ENCODE results near the gene NRG3. TPM values are rescaled to one million over a fixed set of nuclear protein-coding genes. Genes with fewer than 3 reads are reported as not detected.

Gene NRG3
- total RNA-seq, 1 experiment from 2014 or later, result not detected

DNA sequence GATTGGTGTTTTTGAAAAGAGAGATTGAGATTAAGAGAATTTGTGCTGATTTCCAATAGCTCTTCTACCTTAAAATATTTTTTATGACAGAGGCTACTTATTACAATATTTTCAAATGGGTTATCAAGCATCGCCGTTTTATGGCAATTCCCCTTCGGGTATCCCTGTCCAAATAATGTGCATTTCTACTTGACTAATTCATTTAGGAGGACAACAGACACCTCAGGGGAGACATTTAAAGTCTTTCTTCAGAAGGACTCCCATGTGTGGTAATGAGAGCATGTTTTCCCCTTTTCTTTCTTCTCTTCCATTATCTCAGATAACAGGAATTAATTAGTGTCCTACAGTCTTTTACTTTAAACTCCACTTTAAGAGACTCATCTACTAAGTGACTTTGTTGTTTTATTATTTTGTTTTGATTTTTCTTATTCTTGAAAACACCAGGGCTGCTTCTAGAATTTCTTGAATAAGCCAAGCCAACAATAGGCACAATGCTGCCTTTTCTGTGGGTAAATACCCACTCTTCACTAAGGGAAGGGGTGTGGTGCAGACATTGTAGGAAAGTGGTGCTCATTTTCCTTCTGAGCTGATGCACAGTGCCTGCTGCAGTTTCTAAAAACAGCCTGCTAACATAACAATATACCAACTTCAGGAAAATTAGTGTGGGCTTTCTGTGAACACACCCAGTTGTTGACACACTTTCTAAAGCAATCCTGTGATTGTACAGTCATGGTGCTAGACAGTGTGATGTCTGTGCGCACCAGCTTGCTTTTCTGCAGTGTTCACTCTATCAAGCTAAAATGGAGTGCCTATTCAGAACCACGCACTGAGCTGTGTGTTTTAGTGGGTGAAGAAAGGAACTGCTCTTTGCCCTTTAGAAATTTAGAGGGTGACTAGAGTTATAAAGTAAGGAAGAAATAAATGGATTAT lies 597.7 kb downstream of the NRG3 start:
- no peak for DNase-seq (ENCODE audit: low spot score)

DNA sequence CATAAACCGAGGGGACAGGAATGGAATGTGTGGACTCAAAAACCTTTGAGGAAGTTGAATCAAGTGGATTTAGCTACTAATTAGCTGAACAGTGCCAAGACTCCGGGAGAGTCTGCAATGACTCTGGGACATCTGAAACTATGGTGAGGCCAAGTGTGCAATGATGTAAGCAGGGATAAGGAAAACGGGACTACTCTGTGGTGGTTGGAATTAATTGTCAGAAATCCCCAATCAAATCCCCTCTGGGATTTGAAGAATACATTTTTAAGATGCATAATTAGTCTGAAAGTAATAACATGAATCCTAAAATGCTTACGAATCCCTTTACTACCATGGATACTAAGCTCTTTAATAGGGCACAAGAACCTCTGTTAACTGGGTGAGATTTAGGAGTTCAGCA lies 602.8 kb downstream of the NRG3 start:
- DNase-seq (ENCODE audit: low spot score), result no peak

DNA sequence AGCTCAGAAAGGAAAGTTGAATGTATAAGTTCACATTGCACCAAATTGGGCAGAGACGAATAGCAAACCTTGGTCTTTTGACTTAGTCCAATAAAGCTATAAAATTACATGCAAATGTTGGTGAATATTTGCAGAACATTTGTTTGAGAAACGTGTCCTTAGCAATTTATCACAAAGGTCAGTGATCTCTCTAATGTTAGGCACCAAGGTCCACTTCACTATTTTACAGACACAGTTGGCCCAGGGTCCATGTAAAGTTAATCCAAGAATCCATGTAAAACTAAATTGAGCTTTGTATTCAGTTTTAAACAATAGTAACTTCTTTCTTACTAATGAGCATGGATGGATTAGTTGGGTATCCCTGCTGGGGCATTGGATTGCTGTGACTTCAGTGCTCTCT lies 617.7 kb downstream of the NRG3 start:
- no peak for DNase-seq (ENCODE audit: low spot score)

DNA sequence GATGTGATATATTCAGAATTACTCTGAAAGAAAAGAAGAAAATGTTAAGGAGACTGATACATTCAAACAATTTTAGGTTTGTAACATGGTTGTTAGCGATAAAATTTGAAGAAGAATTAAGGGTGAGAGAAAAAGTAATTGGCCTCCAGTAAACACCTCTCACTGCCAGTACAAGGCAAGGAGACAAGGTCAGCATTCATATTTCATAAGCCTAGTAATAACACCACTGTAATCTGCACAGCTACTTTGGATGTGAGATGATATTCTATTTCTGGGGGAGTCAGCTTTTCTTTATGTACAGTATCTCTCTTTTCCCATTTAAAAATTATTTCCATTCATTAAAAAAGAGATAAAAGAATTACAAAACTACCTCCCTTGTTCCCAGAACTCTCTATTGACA lies 621.1 kb downstream of the NRG3 start:
- DNase-seq (ENCODE audit: low spot score), result no peak

DNA sequence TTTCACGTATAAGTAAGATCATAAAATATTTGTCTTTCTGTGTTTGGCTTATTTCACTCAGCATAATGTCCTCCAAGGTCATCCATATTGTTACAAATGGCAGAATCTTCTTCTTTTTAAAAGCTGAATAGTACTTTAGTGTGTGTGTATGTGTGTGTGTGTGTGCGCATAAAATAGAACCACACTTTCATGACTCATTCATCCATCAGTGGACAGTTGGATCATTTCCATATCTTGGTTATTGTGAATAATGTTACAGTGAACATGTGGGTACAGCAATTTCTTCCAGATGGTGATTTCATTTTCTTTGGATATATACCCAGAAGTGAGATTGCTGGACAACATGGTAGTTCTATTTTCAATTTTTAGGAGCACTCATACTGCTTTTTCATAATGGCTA lies 622.4 kb downstream of the NRG3 start:
- DNase-seq (ENCODE audit: low spot score), result peak; percentile 18

DNA sequence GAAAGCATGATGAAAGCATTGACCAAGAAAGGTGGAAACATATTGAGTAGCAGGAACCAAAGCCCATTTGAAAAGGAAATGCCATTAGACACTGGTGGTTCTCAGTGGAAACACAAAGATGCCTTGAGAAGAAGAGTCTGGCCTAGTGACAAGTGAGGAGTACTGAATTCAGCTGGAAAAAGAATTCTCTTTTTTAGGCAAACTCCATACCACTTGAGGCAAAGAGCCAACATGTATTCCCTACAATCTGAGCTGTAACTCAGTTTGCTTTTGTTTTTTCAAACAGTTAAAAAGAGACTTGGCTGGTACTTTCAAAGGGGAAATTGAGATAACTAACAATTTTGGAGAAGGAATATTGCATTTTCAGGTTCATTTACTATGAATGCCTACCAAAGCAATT lies 624.0 kb downstream of the NRG3 start:
- DNase-seq (ENCODE audit: low spot score), result no peak

DNA sequence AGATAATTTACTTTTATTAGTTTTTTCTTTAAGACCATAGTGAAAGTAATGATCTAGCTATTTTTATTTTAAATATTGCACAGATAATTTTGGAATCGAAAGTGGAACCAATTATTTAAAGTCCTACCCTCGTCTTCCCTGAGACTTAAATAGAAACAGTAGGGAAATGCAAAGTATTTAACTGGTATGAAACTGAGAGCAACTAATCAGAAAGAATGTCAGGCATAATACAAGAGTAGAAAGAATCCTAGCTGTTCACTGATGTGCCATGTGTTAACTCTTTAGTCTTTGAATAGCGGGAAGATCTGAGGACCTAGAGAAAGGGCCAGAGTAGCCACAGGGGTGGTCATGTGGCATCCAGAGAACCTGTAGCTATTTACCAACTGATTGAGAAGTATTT lies 630.0 kb downstream of the NRG3 start:
- no peak for DNase-seq (ENCODE audit: low spot score)

DNA sequence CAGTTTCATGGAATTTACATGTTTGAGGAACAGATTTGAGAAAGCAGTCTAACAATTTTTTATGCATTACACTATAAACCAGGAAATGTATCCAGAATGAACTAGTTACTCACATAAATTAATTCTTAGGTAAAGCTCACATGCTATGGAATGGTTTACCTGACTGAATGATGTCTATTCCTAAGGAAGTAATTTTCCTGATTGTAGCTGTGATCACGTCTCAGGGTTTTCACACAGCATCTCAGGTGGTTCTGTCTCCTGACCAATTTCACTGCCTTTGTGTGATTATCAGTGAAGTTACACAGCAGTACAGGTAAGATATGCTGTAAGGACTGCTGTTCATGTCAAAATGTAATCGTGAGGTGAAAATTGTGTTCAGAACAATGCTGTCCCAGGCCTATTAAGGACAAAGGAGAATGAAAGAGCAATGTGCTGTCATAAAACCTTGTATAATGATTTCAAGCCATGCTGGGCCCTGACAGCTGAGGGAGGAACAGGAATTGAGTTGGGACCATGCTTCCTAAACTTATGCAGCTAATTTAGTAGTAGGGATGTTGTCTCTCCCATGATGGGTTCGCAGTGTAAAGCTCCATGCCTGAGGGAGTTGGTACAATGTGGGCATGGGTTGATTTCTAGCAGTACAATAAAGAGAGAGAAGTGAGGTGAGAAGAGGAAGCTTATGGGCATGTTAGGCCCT lies 631.8 kb downstream of the NRG3 start:
- DNase-seq (ENCODE audit: low spot score), result no peak

DNA sequence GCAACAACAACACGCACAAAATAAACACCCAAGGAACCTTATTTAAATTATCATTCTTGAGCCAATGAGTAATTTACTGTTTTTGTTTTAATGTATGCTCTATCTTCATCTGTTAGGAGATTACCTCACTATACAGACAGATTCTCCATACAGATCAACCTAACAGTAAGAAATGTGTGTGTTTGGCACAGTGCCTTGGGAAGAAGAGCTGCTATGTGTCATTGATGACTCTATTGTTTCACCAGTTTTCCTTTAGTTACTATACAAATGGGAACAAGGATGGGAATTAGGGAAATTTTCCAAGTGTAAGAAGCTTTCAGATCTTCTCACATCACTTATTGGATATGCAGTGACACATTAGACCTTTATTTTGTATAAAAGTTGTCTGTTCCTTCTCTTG lies 640.3 kb downstream of the NRG3 start:
- DNase-seq (ENCODE audit: low spot score), result no peak

DNA sequence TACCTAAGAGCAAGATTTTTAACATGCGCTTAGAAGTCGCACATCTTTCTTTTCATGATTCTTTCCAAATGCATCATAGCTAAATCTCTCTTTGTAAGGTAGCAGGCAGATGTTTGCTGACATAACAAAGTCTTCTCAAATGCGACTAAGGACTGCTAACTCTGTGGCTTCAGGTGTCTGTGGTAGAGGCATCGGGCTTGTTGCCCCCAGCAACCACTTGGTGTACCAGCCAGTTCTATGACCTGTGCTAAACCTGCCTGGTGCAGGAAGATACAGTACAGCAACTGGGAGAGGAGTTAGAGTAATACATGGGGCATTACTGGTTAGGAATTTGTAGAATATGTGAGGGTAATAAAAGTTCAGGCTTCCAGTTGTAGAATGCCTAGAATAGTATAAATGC lies 654.1 kb downstream of the NRG3 start:
- peak; percentile 6 for DNase-seq (ENCODE audit: low spot score)

DNA sequence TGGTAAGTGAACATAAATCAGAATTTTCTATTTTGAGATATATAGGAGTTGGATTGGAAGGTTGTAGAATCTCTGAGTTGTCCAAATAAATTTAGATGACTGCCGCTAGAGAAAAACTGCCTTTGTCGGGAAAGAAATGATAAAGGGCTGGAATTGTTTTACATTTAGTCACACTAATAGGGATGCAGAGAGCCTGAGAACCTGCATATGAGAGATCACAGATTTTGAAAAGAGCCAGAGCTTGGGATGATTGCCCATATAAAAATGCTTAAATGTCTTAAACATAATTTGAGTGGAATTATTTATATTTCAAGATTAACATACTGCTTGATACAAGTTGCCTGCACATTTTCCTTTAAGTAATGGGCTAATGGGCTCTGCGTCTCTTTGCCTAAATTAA lies 660.5 kb downstream of the NRG3 start:
- no peak for DNase-seq (ENCODE audit: low spot score)

DNA sequence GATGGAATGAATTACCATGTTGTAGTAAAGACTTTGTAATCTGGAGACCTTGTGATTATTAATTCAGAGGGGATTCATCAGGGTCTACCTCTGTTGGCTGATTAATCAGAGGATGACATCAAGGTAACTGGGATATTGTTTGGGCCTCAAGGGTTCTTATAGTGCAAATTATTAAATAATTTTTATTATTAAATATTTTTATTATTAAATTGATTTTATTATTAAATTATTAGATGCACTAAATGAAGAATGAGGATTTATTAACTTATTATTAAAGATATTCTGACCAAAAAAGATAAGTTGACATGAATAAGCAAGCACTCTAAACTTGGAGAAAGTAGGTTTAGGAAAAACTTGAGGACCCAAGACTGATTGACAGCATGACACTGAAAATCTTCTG lies 661.7 kb downstream of the NRG3 start:
- no peak for DNase-seq (ENCODE audit: low spot score)

DNA sequence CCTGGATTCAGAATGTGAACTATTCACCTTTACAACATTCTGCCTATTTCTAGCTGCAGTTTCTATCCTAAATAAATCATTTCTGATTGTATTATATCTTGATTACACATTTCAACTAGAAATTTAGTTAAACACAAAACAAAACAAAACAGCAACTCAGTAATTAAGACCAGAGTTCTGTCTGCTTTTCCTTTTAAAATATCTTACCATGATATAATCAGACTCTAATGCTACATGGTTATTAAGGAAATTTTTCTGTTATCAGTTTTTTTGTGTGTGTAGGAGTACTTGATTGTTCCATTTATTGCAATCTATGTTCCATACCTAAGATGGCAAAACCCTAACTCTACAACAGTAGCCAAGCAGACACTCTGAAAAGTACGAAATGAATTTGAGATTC lies 663.3 kb downstream of the NRG3 start:
- DNase-seq (ENCODE audit: low spot score), result no peak

DNA sequence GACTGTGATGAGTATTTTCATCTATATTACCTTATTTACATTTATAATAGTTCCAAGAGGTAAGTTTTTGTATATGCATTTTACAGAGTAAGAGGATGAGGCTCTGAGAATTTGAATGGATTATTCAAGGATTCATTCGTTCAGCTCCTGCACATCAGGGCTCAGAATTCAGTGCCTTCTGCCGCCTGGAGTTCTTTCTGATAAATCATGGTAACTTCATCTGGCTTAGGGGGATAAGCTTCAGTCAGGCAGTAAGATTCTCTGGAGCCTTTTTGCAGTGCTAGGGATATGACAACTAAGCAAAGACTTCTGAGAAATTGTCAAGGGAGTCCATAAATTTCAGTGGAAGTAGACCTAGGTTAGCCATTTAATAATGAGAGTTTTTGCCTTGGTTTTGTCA lies 668.6 kb downstream of the NRG3 start:
- DNase-seq (ENCODE audit: low spot score), result no peak

DNA sequence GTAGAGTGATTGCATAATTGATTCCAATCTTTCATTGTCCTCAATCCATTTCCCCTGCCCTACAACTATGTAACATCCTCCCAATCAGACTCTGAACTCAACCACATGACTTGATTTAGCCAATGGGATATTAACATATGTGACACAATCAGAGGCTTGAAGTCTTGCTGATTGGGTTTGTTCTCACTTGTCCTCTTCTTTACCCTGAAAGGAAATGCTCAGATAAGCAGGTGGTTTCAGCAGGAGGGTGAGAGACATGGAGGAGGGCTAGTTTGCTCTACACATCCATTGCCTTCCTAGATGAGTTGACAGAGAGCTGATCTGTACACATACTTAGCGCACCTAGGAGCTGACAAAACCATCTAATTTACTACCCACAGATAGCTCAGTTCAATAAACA lies 669.4 kb downstream of the NRG3 start:
- DNase-seq (ENCODE audit: low spot score), result no peak

DNA sequence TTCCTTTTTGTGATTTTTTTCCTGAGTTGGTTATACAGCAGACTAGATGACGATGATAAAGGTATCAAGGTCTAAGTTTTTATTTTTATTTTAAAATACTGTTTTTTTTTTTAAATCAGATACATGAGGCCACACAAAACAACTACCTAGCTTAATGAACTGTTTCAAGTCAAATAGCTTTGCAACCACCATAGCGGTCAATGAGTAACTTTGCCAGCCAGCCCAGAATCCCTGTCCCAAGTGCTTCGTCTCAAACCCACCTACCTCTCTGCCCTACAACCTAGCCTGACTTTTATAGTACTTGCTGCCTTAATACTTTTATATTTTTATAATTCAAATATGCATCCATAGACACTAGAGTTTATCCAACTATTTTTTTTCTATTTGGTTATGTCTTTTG lies 676.5 kb downstream of the NRG3 start:
- no peak for DNase-seq (ENCODE audit: low spot score)

DNA sequence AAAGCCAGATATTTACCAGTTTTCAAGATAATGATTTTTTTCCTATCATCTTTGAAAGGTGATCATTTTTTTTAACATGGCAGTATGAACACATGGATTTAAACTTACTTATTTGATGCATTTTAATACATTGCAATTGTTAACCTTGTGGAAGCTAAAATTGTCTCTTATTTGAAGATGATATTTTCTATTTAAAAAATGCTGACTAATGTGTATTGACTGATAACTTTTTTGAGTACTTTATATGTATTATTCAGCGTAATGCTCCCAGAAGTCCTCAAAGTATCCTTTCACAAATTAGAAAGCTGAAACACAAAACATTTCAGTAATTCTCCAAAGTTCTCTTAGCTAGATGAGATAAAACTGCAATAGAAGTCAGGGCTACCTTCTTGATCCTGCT lies 677.3 kb downstream of the NRG3 start:
- DNase-seq (ENCODE audit: low spot score), result no peak

DNA sequence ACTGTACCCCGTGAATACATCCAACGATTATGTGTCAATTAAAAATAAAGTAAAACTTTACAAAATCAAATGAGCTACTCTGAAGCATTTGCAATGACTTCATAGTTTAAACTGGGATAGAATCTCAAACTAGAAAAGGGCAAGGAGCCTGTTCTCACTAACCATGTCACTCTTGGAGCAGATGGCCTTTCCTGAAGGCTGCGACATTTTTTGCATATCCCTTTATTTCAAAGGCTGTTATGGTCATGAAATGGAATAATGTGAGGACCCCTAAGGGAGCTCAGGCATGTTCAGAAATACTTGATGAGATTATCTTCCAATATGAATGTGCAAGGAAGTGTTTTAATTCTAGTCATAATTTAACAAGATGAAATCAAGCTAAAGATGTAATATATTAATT lies 679.4 kb downstream of the NRG3 start:
- no peak for DNase-seq (ENCODE audit: low spot score)

DNA sequence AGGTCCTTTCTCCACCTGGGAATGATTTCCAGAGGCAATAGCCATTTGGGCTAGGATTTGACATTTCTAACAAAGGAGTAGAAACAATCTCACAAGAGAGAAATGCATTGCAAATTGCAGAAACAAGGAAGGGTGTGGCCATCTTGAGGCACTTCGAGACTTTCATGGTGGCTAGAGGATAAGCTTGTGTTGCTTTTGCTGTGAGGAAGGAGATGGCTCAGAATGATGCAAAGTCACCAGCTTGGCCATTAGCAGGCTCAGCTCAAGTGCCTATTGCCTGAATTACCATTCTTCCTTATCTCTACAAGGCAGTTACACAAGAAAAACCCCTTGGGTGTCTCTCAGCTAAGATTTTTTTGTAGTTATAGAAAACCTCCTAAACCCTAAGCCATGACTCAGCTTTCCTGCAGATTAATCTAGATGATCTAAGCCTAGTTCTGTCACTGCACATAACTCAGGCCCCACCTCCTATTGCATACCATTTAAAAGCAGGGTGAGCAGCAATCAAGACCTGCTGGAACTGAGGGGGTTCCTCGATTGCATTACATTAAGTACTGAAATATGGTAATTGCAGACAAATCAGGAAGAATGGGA lies 683.1 kb downstream of the NRG3 start:
- DNase-seq (ENCODE audit: low spot score), result peak; percentile 31

DNA sequence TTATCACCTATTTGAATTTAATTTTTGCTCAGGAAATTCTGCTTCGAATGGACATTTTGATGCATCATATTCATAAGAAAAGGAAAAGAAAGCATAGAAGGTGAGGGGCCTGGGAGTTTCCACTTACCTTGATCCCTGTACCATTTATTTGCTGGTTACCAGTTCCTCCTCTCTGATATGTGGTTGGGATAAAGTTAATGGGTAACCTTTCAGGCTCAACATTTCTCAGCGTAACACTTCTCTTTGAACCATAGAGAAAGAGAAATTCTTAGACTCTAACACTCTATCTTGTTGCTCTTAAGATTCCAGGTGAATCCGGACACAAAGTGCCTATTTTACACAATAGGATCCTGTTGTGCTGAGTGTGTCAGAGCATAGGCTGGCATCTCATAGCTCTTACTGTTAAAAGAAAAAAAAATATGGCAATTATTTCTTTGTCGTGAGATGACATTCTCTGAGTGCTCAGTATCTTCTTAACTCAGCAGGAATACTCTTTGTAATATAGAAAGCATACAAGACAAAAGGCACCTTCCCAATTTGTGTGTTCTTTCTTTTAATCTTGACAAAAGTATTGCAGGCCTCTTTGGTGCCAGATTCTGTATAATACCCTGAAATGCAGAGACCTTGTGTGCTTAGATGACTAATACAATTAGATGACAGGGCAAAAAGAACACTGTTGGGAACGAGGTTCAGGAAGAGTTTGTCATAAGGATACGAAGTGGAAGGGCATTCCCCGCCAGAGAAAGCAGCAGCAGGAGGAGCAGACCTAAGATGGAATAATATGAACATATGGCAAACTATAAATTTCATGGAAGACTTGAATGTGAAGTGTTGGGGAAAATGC lies 689.6 kb downstream of the NRG3 start:
- peak; percentile 73 for DNase-seq (ENCODE audit: low spot score)

DNA sequence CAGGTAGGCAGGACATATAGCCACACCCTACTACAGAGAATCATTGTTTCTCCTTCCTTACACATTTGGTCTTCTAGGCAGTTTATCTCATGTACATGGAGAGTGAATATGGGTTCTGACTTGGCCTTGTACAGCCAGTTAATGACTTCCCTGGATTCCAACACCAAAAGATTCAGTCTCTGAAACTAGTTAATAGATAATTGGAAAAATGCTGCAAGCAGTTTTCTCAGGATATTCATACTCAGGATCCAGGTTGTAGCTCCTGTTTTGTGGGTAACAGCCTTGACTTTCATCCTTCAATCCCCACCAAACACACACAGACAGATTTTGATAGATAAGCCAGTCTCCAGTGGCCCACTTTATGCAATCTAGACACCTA lies 690.2 kb downstream of the NRG3 start:
- DNase-seq (ENCODE audit: low spot score), result no peak

DNA sequence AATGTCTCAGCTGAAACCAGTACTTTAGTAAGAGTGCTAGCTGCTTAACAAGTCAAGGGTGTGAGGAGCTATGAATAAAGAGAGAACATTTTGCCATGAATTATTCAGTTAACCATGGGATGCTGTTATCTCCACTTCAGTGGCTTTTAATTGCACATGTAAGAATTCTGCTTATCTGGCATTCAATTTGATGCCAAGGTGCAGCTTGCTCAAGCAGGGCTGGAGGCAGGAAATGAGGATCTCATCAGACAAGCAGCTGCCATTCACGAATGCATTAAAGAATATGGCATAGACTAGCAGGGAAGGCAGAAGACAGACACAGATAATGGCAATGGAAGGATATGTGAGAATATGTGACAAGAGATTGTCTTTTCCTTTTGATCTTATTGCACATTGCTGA lies 697.8 kb downstream of the NRG3 start:
- DNase-seq (ENCODE audit: low spot score), result no peak

Data from H4 (cell line).